GM12864 (cell line): ENCODE results near the gene SH3TC1.

Experiments
- DNase-seq: peaks from one replicate; pipeline ENCODE4 v3.0.0-alpha.2; 2011; ENCODE audit warnings: low read depth
- H3K4me3 ChIP-seq: 2 replicates; pipeline ENCODE4 v1.5.1; 2011; ENCODE audit warnings: mild to moderate bottlenecking, low read depth, low read length, control low read depth
- CTCF ChIP-seq: IDR thresholded peaks from 2 replicates; pipeline ENCODE4 v1.5.1; 2011; ENCODE audit warnings: low read depth, mild to moderate bottlenecking, moderate library complexity, low read length, control low read depth, inconsistent platforms; ENCODE audit errors: missing control alignments

The SH3TC1 gene

GRCh38 chr4:8269535-8270417 lies 70.7 kb downstream of the SH3TC1 start, which contains the start of gene HTRA3:
TSS of gene HTRA3 (plus strand) at chr4:8269754. CDS start at chr4:8269969, 215 bp downstream.
- DNase-seq = no peak
- TF ChIP-seq CTCF = no peak
- H3K4me3 ChIP-seq = no peak within 1 kb of the TSS

GRCh38 chr4:8270418-8270771 lies 71.3 kb downstream of the SH3TC1 start:
- TF ChIP-seq CTCF = no peak
- no peak for DNase-seq
- H3K4me3 ChIP-seq = no peak overlapping the region

GRCh38 chr4:8270912-8271815 lies 72.1 kb downstream of the SH3TC1 start:
- no peak overlapping the region for H3K4me3 ChIP-seq
- no peak for DNase-seq
- no peak for TF ChIP-seq CTCF

GRCh38 chr4:8271821-8272220 lies 72.7 kb downstream of the SH3TC1 start:
- no peak for DNase-seq
- TF ChIP-seq CTCF = no peak
- H3K4me3 ChIP-seq = no peak overlapping the region

GRCh38 chr4:8272472-8273428 lies 73.7 kb downstream of the SH3TC1 start:
- no peak for DNase-seq
- H3K4me3 ChIP-seq = no peak overlapping the region
- no peak for TF ChIP-seq CTCF

- DNase-seq = no peak
Observed at GRCh38 chr4:8273450-8273849, 74.4 kb downstream of the SH3TC1 start.

More at GRCh38 chr4:8273450-8273849, 74.4 kb downstream of the SH3TC1 start:
- no peak overlapping the region for H3K4me3 ChIP-seq
- no peak for TF ChIP-seq CTCF
